Erythroblast (primary cell): ENCODE results near the gene ATOH7.

ENCODE experiments used
- GATA1 ChIP-seq: IDR thresholded peaks from 2 replicates; pipeline ENCODE4 v1.6.1; 2011; ENCODE audit warnings: low read depth, mild to moderate bottlenecking, control low read depth, low read length, moderate library complexity
- POLR2A ChIP-seq: IDR thresholded peaks from 2 replicates; pipeline ENCODE4 v1.6.1; 2011; ENCODE audit warnings: mild to moderate bottlenecking, low read length

- no peak for TF ChIP-seq POLR2A
- no peak for TF ChIP-seq GATA1
Observed at GRCh38 chr10:68188835-68189234, 43.1 kb downstream of the ATOH7 start.
